ENCODE results near the gene ARVCF.

Gene ARVCF

DNA sequence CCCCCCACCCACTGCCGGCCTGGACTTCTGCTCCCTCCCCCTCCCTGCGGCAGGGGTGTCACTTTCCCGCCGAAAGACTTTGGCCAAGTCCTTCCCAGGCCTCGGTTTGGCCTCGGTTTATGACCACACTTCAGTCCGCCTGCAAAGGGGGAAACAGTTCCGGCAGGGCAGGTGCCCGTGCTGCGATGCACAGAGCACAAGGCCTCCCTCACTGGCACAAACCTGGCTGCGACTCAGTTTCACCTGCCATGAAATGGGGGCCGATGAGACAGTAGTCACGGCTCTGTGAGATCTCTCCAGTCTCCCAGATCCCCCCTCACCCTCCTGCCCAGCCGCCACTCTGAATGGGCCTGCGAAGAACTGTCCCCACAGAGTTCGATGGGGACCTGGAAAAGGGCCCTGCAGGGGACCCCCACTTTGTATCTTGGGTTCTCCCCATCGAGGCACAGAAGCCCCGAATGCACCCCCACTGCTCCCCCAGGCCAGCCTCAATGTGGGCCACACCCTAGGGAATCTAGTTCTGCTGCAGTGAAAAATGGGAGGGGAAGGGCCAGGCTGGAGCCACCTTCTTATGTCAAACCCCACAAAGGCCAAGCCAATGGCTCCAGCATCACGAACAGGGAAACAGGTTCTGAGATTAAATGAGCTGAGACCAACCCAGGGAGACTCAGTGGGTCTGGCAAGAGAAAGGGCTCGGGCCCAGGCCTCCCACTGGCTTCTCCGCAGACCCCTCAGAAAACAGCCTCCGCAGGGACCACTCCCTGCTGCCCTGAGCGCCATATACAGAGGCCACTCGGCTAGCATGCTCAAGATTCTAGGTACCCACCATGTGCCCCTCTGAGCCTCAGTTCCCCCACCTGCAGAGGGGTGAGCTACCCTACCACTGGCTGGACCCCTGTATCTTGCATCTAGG is 29.0 kb downstream of the ARVCF start:
- DNase-seq (ENCODE audit: low spot score) = no peak
- no peak for FAIRE-seq

DNA sequence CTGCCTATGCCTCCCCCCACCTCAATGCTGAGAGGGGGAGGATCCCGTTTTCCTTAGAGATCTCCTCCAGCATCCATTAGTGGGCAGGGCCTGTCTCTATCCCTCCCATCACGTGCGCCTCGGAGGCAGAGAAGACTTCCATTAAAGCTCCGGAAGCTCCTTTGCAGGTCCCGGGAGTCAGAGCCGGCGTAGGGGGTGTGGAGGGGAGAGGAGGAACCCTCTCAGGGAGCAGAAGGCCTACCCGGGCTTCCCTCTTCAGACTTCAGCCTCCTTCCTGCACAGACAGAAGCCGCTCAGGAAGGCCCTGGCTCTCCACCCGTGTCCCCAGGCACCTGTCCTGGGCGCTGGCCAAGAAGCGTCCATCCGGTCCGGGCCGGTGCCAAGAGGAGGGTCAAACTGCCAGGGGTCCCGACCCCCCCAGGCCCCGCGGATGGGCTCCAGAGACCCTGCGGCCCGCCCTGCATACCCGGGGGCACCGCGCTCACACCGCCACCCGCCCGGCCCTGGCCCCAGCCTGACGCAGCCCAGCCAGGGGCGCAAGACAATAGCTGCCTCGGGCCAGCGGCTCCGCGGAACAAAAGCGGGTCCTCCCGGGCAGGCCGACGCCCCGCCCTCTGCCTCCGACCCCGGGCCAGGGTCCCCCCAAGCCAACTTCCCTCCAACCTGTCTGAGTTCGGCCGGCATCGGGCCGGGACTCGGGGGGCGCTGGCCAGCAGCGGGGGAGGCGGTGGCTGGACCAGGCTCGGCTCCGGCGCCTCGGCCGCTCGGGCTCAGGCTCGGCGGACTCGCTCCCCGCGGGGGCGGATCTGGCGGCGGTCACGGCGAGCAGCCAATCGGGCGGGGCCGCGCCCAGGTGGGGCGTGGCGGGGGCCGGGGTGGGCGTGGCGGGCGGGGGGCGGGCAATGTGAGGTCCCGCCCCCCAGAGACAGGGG is 29.9 kb downstream of the ARVCF start:
- no peak for DNase-seq (ENCODE audit: low spot score)
- no peak for FAIRE-seq

DNA sequence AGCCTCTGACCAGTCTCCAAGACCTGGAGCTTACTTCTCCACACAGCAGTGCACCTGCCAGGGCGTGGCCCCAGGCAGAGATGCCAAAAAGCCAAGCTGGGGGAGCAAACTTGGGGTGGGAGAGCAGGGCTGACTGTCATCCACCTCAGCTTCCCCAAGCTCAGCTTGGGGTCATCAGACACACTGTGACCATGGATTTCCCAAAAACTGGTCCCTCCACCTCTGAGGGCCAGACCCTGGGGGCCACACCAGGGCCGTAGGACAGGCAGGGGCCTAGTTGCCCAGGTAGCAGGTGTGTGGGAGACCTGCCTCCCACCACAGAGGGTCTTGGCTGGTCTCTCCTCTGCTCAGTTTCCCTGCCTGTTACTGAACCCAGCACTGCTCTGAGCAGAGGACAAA is 30.6 kb downstream of the ARVCF start:
- DNase-seq (ENCODE audit: low spot score) = no peak
- FAIRE-seq = no peak

- DNase-seq (ENCODE audit: low spot score) (no peak), FAIRE-seq (no peak)
These were observed 31.5 kb downstream of the ARVCF start for GRCh38 chr22:19984851-19985811.

DNA sequence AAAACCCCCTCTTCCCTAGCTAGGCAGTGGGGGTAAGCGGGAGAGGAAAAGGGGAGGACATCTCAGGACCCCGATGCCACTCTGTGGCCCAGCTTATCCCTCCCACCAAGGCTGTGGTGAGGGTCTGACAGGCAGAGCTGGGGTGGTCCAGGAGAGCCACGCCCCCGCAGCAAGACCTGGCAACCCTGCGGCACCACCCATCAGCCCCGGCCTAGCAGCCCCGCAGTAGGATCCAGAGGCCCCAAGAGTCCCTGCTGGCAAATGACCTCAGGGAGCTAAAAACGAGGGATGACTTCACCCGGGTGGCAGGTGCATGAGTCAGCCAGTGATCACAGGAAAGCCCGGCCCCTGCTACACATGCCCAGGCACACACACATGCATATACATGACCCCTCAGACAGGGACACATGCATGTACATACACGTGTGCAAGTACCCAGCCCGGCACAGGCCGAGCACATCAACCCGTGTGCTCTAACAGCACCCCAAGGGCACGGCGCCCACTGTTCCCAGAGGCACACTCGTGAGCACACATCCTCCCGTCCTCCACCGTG is 32.3 kb downstream of the ARVCF start:
- no peak for FAIRE-seq
- DNase-seq (ENCODE audit: low spot score) = peak; percentile 65

- DNase-seq (ENCODE audit: low spot score) (no peak), FAIRE-seq (no peak)
These were observed 32.9 kb downstream of the ARVCF start for GRCh38 chr22:19983741-19984140.

- no peak for DNase-seq (ENCODE audit: low spot score)
- FAIRE-seq = no peak
These were observed 33.5 kb downstream of the ARVCF start for GRCh38 chr22:19982991-19983578.

DNA sequence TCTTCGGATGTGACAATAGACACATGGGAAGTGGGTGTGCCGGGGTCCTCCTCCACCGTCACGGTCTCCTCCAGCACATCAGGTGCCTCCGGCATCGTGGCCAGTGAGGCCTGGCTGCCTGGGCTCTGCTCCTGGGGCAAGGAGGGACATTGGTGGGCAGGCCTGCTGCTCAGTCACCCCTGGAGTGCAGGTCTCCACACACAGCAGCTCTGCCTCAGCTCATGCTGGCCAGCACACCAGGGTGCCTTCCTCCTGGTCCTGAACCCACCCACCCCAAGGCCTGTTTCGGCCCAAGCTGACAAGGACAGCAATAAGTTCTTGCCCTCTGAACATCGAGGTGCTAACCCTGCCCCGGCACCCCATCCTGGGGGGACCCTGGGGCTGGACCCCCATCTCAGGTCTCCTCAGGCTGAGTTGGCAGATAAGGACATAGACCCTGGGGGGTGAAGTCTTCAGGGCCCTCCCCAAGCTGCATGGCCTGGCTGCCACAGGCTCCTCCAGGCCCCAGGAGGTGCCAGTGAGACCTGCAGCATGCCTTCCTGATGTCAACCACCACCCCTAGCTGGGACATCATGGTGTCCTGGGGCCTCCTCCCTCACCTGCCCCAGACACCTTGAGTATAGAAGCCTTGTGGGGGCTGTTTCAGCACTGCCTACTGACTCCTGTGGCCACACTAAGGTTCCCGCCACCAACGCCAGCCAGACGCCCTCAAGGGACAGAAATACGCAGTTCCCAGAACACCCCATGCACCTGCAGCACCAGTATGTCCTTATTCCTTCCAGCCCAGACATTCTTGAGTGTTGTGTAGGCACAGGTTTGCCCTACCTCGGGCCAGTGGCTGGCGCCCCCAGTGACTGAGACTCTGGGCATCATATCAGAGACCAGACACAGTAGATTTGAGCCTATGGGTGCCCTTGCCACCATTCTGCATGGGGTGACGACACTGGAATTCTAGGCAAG is 34.4 kb downstream of the ARVCF start:
- DNase-seq (ENCODE audit: low spot score) (no peak), FAIRE-seq (no peak)

- FAIRE-seq = no peak
These were observed 35.3 kb downstream of the ARVCF start for GRCh38 chr22:19981171-19981960.

DNA sequence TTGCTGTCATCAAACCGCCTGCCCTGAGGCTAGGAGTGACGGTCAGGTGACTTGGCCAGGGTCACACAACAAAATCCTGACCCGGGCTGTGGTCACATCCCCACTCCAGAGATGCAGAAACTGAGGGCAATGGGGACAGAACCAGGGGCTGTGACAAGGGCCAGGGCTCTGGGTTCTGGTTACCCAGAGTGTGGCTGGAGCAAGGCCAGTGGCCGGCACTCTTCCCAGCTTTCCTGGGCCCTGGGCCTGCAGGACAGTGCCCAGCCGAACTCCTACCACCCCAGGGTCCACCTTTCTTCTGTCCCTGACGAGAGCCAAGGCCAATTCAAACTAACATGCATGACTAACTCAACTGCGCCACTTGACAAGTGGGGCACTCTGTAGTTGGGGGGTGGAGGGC is 35.9 kb downstream of the ARVCF start:
- DNase-seq (ENCODE audit: low spot score) = no peak
- FAIRE-seq = no peak

More at GRCh38 chr22:19981171-19981960, 35.3 kb downstream of the ARVCF start:
- no peak for DNase-seq (ENCODE audit: low spot score)

GRCh38 chr22:19979712-19980493 is 36.7 kb downstream of the ARVCF start:
- FAIRE-seq (no peak), DNase-seq (ENCODE audit: low spot score) (no peak)

GRCh38 chr22:19978748-19979147 is 37.9 kb downstream of the ARVCF start:
- DNase-seq (ENCODE audit: low spot score) = no peak
- FAIRE-seq = no peak

DNA sequence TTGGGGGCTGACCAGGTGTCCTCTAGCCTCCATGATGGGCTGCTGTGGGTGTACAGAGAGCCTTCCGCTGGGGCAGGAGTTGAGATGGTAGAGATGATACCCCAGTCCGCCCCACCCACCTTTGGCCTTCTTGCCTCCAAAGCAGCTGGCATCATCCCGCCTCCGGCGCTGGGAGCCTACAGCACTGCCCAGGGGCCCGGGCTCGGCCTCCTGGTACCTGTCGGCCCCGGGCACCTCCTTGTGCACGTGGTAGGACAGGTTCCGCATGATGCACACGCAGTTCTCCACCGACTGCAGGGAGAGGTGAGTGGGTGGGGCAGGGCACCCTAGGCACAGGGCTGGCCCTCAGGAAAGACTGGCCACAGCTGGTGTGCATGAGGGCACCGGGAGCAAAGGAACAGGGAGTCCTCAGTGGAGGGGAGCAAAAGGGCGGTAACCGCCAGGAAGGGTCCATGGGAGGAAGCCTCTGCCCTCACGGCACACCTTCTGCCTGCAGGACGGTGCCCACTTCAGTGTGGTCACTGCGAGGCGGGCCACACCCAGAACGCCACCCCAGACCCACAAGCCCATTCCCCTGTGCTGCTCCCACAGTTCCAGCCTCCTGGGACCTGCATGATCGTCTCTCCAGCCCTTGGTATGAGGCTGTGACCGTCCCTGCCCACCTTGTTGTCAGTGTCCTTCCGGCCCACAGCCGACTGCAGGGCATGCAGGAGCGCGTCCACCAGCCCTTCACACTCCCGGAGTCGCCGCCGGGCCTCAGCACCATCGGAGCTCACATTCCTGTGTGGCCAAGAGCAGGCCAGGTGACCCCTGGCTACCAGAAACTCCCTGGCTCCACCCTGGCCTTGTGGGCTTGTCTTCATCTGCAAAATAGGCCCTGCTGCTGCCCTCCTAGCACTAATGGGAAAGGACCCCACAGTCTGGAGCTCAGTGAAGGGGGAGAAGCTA is 39.1 kb downstream of the ARVCF start:
- DNase-seq (ENCODE audit: low spot score) = no peak
- no peak for FAIRE-seq

DNA sequence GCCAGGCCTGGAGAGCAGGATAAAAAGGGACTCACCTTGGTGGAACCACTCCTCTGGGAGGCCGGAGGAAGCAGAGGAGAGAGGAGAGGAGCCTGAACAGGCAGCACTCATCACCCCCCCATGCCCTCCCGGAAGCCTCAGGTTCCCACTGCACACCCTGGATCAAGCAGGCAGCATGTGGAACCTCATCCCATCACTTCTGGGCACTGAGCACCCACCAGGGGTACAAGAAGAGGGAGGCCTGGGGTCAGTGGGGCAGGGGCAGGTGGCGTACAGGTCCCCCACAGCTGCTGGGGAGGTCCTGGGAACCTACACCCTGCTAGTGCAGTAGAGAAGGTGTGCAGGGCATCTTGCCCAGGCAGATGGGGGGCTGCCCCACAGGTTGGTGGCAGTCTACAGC is 40.0 kb downstream of the ARVCF start:
- FAIRE-seq (no peak), DNase-seq (ENCODE audit: low spot score) (no peak)

GRCh38 chr22:19975707-19976035 is 41.0 kb downstream of the ARVCF start:
- FAIRE-seq (no peak), DNase-seq (ENCODE audit: low spot score) (no peak)

- DNase-seq (ENCODE audit: low spot score) = no peak
- FAIRE-seq = no peak
These were observed 41.5 kb downstream of the ARVCF start for GRCh38 chr22:19974935-19975706.

All from RCC 7860 (cell line).